Stimulated activated naive CD8-positive, alpha-beta T cell treated with anti-CD3 and anti-CD28 coated beads, Interleukin-15, Interleukin-2, amounts not matched to agents 100 ng/mL and 50 ng/mL, for 24 hours (primary cell): ENCODE measurements around the gene RAB11FIP3.

ENCODE experiments used
- H3K27ac Mint-ChIP-seq: one replicate; pipeline ENCODE4 v1.8.0; 2021; ENCODE audit warnings: mild to moderate bottlenecking, mixed read lengths
- H3K27me3 Mint-ChIP-seq: one replicate; pipeline ENCODE4 v1.8.0; 2021; ENCODE audit warnings: mixed read lengths
- H3K36me3 Mint-ChIP-seq: one replicate; pipeline ENCODE4 v1.8.0; 2021; ENCODE audit warnings: low read depth, mixed read lengths
- H3K4me1 Mint-ChIP-seq: one replicate; pipeline ENCODE4 v1.8.0; 2021; ENCODE audit warnings: low read depth, mixed read lengths
- H3K4me3 Mint-ChIP-seq: one replicate; pipeline ENCODE4 v1.8.0; 2021; ENCODE audit warnings: mild to moderate bottlenecking, mixed read lengths
- H3K9me3 Mint-ChIP-seq: one replicate; pipeline ENCODE4 v1.8.0; 2021; ENCODE audit warnings: mixed read lengths

RAB11FIP3 gene

GRCh38 chr16:529012-529575, 103.6 kb downstream of the RAB11FIP3 start:
- H3K27me3 Mint-ChIP-seq: no peaks in the 10 kb centered on the region
- H3K36me3 Mint-ChIP-seq: peaks cover 4% of the 10 kb centered on the region
- peak overlapping the region; percentile 94 for H3K27ac Mint-ChIP-seq
- H3K4me3 Mint-ChIP-seq: peak overlapping the region; percentile 92
- no peaks in the 10 kb centered on the region for H3K9me3 Mint-ChIP-seq
- H3K4me1 Mint-ChIP-seq: peaks cover 47% of the 10 kb centered on the region

GRCh38 chr16:530111-530817, 104.8 kb downstream of the RAB11FIP3 start:
- H3K4me3 Mint-ChIP-seq: peak overlapping the region; percentile 92
- H3K27me3 Mint-ChIP-seq: no peaks in the 10 kb centered on the region
- H3K9me3 Mint-ChIP-seq: no peaks in the 10 kb centered on the region
- no peak overlapping the region for H3K27ac Mint-ChIP-seq
- H3K36me3 Mint-ChIP-seq: peaks cover 3% of the 10 kb centered on the region
- H3K4me1 Mint-ChIP-seq: peaks cover 35% of the 10 kb centered on the region

GRCh38 chr16:531494-532125, 106.2 kb downstream of the RAB11FIP3 start:
- no peaks in the 10 kb centered on the region for H3K27me3 Mint-ChIP-seq
- H3K4me3 Mint-ChIP-seq: no peak overlapping the region
- H3K27ac Mint-ChIP-seq: no peak overlapping the region
- no peaks in the 10 kb centered on the region for H3K9me3 Mint-ChIP-seq
- peaks cover 22% of the 10 kb centered on the region for H3K4me1 Mint-ChIP-seq
- H3K36me3 Mint-ChIP-seq: no peaks in the 10 kb centered on the region

DNA sequence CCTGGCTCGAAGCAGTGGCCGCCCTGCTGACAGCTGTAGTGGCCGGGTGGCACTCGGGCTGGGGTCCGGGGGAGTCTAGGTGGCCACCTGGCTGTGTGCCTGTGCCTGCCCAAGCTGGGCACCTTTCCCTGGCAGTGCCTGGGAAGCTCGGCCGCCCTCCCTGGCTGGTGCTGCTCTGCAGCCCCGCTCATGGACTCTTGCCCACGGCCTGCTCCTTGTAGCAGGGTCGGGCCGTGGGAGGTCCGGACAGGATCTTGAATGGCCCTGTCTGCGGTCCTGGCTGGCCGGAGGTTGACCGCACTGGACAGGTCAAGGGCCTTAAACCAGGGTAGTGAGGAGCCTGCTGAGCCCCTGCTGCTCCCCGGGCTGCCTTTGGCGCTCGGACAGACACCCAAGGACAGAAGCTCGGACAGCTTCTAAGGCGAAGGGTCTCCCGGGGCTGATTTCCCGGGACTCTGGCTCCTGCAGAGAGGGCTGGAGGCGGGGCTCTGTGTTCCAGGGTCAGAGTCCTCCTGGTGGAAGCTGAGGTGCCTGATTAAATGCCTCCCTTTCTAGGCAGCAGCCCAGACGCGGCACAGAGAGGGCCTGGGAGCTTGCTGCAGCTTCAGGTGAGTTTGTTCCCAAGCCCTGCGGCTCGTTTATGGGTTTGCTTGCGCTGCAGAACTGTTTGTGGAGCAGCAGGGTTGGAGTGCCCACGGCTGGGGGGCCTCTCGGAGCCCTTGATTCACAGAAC, 108.1 kb downstream of the RAB11FIP3 start:
- Mint-ChIP-seq H3K27ac (no peak overlapping the region), H3K4me3 (no peak overlapping the region), H3K9me3 (no peaks in the 10 kb centered on the region), H3K36me3 (no peaks in the 10 kb centered on the region), H3K4me1 (peaks cover 20% of the 10 kb centered on the region), H3K27me3 (no peaks in the 10 kb centered on the region)

GRCh38 chr16:534135-534534, 108.7 kb downstream of the RAB11FIP3 start:
- Mint-ChIP-seq H3K4me3 (no peak overlapping the region), H3K9me3 (no peaks in the 10 kb centered on the region), H3K27me3 (no peaks in the 10 kb centered on the region), H3K4me1 (peaks cover 16% of the 10 kb centered on the region), H3K27ac (no peak overlapping the region), H3K36me3 (peaks cover 4% of the 10 kb centered on the region)

GRCh38 chr16:534856-535445, 109.5 kb downstream of the RAB11FIP3 start:
- Mint-ChIP-seq H3K4me3 (no peak overlapping the region), H3K4me1 (peaks cover 9% of the 10 kb centered on the region), H3K27ac (no peak overlapping the region), H3K27me3 (no peaks in the 10 kb centered on the region), H3K36me3 (peaks cover 4% of the 10 kb centered on the region), H3K9me3 (no peaks in the 10 kb centered on the region)

DNA sequence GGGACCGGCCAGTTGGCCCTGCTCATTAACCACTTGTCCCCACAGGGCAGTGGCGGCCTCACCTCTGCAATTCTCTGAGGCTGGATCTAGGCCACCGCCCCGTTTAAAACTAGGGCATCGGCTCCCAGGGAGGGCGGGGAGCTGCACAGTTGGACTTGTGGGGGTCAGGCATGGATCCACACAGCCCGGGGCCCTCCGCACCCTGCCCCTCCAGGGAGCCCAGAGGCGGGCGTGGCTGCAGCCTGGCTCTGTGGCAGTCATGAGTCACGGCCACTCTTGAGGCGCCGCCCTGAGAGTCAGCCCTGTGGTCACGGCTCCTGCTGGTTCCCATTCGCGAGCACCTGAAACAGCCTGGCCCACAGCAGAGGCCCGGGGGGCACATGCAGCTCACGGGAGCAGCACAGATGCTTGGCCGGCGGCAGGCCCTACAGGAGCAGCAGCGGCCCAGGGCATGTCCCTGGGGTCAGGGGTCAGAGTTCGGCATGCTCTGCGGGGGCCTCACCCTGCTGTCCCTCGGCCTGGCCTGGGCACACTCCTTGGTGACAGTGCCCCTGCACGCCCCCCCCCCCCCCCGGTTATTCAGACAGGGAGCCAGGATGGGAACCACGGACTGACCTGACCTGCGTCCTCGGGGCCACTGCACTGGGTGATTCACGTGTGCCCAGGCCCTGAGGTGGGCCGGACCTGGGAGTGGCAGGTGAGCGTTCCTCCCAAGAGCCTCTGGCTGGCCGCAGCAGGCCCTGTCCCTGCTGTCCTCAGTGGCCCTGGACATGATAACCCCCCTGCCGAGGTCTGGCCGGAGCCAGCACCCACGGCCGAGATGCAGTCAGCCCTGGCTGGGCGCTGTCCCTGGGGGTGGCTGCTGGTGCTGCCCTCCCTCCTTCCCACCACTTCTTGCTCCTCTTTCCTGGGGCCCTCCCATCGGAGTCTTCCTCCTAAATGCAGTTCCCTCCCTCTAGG, 110.3 kb downstream of the RAB11FIP3 start:
- no peak overlapping the region for H3K4me3 Mint-ChIP-seq
- H3K27me3 Mint-ChIP-seq: no peaks in the 10 kb centered on the region
- H3K4me1 Mint-ChIP-seq: peaks cover 1% of the 10 kb centered on the region
- no peaks in the 10 kb centered on the region for H3K9me3 Mint-ChIP-seq
- H3K36me3 Mint-ChIP-seq: peaks cover 4% of the 10 kb centered on the region
- H3K27ac Mint-ChIP-seq: no peak overlapping the region

DNA sequence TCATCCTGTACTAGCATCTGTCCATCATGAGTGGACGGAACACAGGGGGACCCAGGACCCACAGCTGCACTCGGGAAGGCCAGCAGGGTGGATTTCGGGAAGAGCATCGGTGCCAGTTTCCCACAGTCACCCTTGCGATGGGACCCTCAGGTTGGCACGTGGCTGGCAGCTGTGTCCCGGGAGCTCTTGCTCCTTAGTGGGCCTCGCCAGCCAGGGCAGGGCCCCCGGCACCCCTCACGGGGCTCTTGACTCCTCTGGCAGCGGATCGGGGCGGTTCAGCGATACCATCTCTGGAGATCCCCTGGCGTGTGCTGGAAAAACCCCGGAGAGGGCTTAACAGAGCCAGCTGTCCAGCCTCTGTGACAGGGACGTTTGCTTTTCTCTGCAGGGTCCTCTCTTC, 111.3 kb downstream of the RAB11FIP3 start:
- Mint-ChIP-seq H3K4me1 (no peaks in the 10 kb centered on the region), H3K27ac (no peak overlapping the region), H3K4me3 (no peak overlapping the region), H3K36me3 (peaks cover 4% of the 10 kb centered on the region), H3K27me3 (no peaks in the 10 kb centered on the region), H3K9me3 (no peaks in the 10 kb centered on the region)

DNA sequence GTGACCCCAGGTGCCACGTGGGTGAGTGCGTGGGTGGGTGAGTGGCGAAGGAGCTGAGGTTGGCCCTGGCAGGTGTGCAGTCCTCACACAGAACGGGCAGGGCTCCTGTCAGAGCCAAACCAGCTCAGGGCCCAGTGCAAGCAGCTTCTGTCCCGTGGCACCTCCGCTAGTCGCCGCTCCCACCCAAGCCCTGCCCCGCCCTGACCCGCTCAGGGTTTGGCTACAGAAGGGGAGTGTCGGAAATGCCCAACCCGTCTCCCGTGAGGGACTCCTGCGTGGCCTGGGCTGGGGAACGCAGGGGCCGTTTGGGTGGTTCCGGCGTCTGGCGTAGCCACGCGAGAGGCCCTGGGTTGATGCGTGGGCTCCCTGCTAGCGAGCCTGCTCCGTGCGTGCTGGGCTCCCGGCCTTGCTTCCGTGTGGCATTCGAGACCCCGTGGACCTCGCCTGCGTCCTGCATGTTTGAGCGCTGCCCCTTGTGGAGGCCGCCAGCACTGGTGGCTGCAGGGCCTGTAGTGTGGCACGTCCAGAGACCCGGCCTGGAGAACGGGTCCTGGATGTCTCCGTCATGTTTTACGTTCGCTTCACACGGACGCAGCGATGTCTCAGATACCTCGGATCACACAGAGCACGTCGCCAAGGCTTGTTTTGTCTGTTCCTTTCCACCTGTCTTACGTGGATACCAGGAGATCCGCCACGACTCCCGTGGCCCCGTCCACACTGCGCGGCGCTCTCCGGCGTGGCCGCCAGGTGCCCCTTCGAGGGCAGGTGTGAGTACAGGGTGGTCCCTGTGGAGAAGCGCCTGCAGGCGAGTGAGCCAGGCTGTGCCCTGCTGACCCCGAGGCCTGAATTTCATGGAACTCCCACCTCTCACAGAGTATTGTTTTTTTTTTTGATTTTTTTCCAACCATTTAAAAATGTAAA, 112.2 kb downstream of the RAB11FIP3 start:
- Mint-ChIP-seq H3K27ac (no peak overlapping the region), H3K27me3 (no peaks in the 10 kb centered on the region)

DNA sequence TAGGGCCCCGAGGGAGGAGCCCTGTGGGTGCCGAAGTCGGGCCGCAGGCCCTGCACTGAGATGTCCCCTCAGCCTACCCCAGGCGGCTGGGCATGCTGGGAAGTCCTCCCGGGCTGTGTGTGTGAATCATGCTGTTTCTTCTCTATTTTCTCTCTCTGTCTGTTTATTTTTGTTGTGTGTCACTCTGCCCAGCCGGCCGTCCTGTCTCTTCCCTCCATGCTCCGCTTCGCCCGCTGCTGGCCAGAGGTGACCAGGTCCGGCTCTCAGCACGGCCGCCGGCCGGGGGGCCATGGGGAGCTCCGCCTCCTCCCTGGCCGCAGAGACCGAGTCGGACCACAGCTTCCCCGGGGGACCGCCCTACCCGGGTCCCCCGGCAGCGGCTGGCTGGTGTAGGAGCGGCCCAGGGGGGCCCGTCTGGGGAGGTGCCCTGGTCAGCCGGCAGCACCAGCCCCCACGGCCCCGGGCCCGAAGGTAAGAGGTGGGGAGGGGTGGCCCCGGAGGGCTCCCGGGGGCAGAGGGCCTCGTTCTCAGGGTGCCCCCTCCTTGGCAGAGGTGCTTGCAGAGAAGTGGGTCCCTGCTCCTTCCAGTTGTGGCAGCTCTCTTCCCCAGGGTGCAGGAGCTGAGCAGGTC, 114.6 kb downstream of the RAB11FIP3 start:
- Mint-ChIP-seq H3K9me3 (no peaks in the 10 kb centered on the region), H3K27me3 (no peaks in the 10 kb centered on the region), H3K27ac (no peak overlapping the region), H3K4me1 (no peaks in the 10 kb centered on the region), H3K4me3 (no peak overlapping the region), H3K36me3 (peaks cover 4% of the 10 kb centered on the region)

More for the DNA sequence above, 112.2 kb downstream of the RAB11FIP3 start:
- Mint-ChIP-seq H3K4me1 (no peaks in the 10 kb centered on the region), H3K36me3 (peaks cover 4% of the 10 kb centered on the region), H3K9me3 (no peaks in the 10 kb centered on the region), H3K4me3 (no peak overlapping the region)

DNA sequence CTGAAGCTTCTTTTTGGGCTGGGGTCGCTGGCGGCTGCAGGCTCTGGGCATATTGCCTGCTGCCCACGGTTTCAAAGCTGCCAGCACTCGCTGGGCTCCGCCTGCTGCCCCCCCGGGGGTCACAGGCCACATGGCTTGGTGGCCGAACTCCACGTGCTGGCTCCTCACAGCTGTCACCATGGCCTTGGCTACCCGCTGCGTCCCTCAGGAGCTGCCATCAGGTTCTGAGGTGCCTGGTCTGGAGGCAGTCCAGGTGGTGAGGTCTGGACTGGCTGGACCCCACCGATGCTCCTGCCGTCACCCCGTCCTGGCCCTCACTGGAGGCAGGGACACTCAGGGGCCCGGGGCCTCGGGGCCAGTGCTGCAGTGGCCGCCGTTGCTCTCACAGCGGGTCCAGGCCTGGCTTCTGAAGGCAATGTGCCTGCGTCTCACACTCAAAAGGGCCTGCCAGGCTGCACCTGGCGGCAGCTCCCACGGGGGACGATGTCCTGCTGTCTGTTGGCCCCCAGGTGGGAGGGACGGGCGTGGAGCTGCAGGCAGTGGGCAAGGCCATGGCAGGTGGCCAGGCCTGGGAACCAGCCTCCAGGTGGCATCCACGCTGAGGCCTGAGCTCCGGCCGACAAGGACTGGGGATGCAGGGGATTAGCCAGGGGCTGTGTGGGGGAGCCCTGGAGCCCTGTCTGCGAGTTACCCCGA, 115.3 kb downstream of the RAB11FIP3 start:
- Mint-ChIP-seq H3K4me3 (no peak overlapping the region), H3K36me3 (peaks cover 4% of the 10 kb centered on the region), H3K27ac (no peak overlapping the region), H3K9me3 (no peaks in the 10 kb centered on the region), H3K4me1 (no peaks in the 10 kb centered on the region), H3K27me3 (no peaks in the 10 kb centered on the region)

GRCh38 chr16:543301-544164, 118.1 kb downstream of the RAB11FIP3 start:
- Mint-ChIP-seq H3K4me1 (no peaks in the 10 kb centered on the region), H3K27me3 (no peaks in the 10 kb centered on the region), H3K27ac (no peak overlapping the region), H3K4me3 (no peak overlapping the region), H3K9me3 (no peaks in the 10 kb centered on the region), H3K36me3 (peaks cover 4% of the 10 kb centered on the region)
